ENCODE data around the gene NUP50. TPM values are rescaled to one million over a fixed set of nuclear protein-coding genes. Genes with fewer than 3 reads are reported as not detected.

Gene NUP50
- total RNA-seq, result 45.7 and 56.3 TPM in 2 replicates

GRCh38 chr22:45163451-45164269 is at the start of gene NUP50:
Gene NUP50 (plus strand): TSS chr22:45163925. CDS start chr22:45168178, 4,253 bp downstream.

Small RNAs within 50 kb of the gene (small RNA-seq; reads per million reads assigned to genes)
- gene MIR1249 (ENCODE audit: low replicate concordance), result 0.20 reads per million

Other genes with a start within 250 kb of the NUP50 start
- not detected in 2 replicates for gene PHF21B, start 153.9 kb upstream of the NUP50 start, total RNA-seq
- gene KIAA0930, start 77.0 kb downstream of the NUP50 start, total RNA-seq, result 30.2 and 55.8 TPM in 2 replicates
- gene UPK3A, start 121.0 kb downstream of the NUP50 start, total RNA-seq, result not detected in 2 replicates
- gene FAM118A, start 146.0 kb downstream of the NUP50 start, total RNA-seq, result 14.5 and 23.4 TPM in 2 replicates
- not detected in 2 replicates for gene SMC1B, start 249.7 kb downstream of the NUP50 start, total RNA-seq
- gene RIBC2, start 249.8 kb downstream of the NUP50 start, total RNA-seq, result 0.44 and 3.1 TPM in 2 replicates